ENCODE measurements around the gene CRKL. TPM values are rescaled to one million over a fixed set of nuclear protein-coding genes. Genes with fewer than 3 reads are reported as not detected.

CRKL gene
- polyA plus RNA-seq, 1 of the 3 experiments (the other 2 are of a cell fraction) = 9.6 TPM

- Histone ChIP-seq H3K79me2 (ENCODE audit: insufficient read depth) (no peaks in the 10 kb centered on the region), H3K27ac (ENCODE audit: low read depth in 2 of 2, low read length in 1 of 2) (peak overlapping the region in 1 of 2 experiments; percentile 27; a peak in 1 of 4 replicates), H3K9me2 (no peaks in the 10 kb centered on the region), H3K4me1 (ENCODE audit: control insufficient read depth in 1 of 2, insufficient read depth in 2 of 2, low read depth in 1 of 2, low read length in 1 of 2) (peaks cover 0 to 5% of the 10 kb centered on the region in 2 experiments; a peak in 2 of 4 replicates), H3K36me3 (replicated peaks in 1 of 2; ENCODE audit: control insufficient read depth in 1 of 2, insufficient read depth in 2 of 2, low read length in 1 of 2) (no peaks in the 10 kb centered on the region), H3F3A (replicated peaks; ENCODE audit: insufficient read depth) (peaks cover 8% of the 10 kb centered on the region), H2AFZ (ENCODE audit: low read depth) (peak overlapping the region; percentile 53; the same call in 1 of the 2 replicates), H3K27me3 (ENCODE audit: insufficient read depth) (no peaks in the 10 kb centered on the region), H3K9ac (no peak overlapping the region), H3K4me3 (ENCODE audit: low read depth in 2 of 2, low read length in 1 of 2) (no peak overlapping the region), H4K20me1 (ENCODE audit: insufficient read depth) (no peaks in the 10 kb centered on the region), H3K9me3 (no peaks in the 10 kb centered on the region), H3K4me2 (no peak overlapping the region)
- ChIA-PET POLR2A (interaction anchor here (0.7 kb wide), 1 partner anchor 351 kb away, joined by 3 read pairs; no protein-coding TSS in a partner anchor), CTCF (interaction anchor here (1.1 to 1.6 kb wide), 3 partner anchors 12 to 52 kb away, joined by 3 to 6 read pairs (median 4); partner anchors contain the start of gene CRKL)
- TF ChIP-seq FOSL2 (IDR thresholded peaks at IDR 0.05; ENCODE audit: borderline replicate concordance, low read depth) (peak; percentile 46; the same call in 1 of the 2 replicates), RCOR1 (IDR thresholded peaks at IDR 0.05; ENCODE audit: low read length) (no peak), TAF1 (IDR thresholded peaks at IDR 0.05; ENCODE audit: borderline replicate concordance, low read depth, low read length) (no peak), CTCF (IDR thresholded peaks at IDR 0.05) (no peak), RAD21 (IDR thresholded peaks at IDR 0.05; ENCODE audit: low read length) (no peak), MAX (IDR thresholded peaks at IDR 0.05; ENCODE audit: low read depth) (no peak), JUND (IDR thresholded peaks at IDR 0.05) (0 out of 2 replicates have a peak, but pooled peaks have one; percentile 9), EZH2phosphoT487 (IDR thresholded peaks at IDR 0.05; ENCODE audit: borderline replicate concordance, low read depth) (no peak)
- 69% methylated on average over 7 of the region's 7 CpGs for WGBS (ENCODE audit: low lambda C conversion rate)
- DNase-seq = no peak
These were observed 12.9 kb upstream of the CRKL start for GRCh38 chr22:20904008-20904979.

GRCh38 chr22:20904980-20905355 lies 12.2 kb upstream of the CRKL start:
- WGBS (ENCODE audit: low lambda C conversion rate) = 33% methylated on average over 3 of the region's 3 CpGs
- CTCF ChIA-PET = interaction anchor here (1.1 to 1.5 kb wide), 2 partner anchors 12 to 53 kb away, joined by 3 to 4 read pairs; partner anchors contain the start of gene CRKL
- no peak overlapping the region for H3K9ac ChIP-seq

More at GRCh38 chr22:20904980-20905355, 12.2 kb upstream of the CRKL start:
- peaks cover 8% of the 10 kb centered on the region for H3F3A ChIP-seq (replicated peaks; ENCODE audit: insufficient read depth)
- no peaks in the 10 kb centered on the region for H3K9me2 ChIP-seq
- peak overlapping the region in 1 of 2 experiments; percentile 27; a peak in 1 of 4 replicates for H3K27ac ChIP-seq (ENCODE audit: low read depth in 2 of 2, low read length in 1 of 2)
- peak overlapping the region; percentile 53; the same call in 1 of the 2 replicates for H2AFZ ChIP-seq (ENCODE audit: low read depth)
- DNase-seq = no peak
- no peaks in the 10 kb centered on the region for H3K79me2 ChIP-seq (ENCODE audit: insufficient read depth)
- H3K4me3 ChIP-seq (ENCODE audit: low read depth in 2 of 2, low read length in 1 of 2) = no peak overlapping the region
- no peaks in the 10 kb centered on the region for H3K36me3 ChIP-seq (replicated peaks in 1 of 2; ENCODE audit: control insufficient read depth in 1 of 2, insufficient read depth in 2 of 2, low read length in 1 of 2)
- H3K4me1 ChIP-seq (ENCODE audit: control insufficient read depth in 1 of 2, insufficient read depth in 2 of 2, low read depth in 1 of 2, low read length in 1 of 2) = peaks cover 0 to 5% of the 10 kb centered on the region in 2 experiments; a peak in 2 of 4 replicates
- no peaks in the 10 kb centered on the region for H3K9me3 ChIP-seq
- TF ChIP-seq MEF2A (IDR thresholded peaks at IDR 0.05; ENCODE audit: borderline replicate concordance, low read depth) (no peak), MXI1 (IDR thresholded peaks at IDR 0.05; ENCODE audit: low read depth, low read length) (no peak), RCOR1 (IDR thresholded peaks at IDR 0.05; ENCODE audit: low read length) (no peak), GABPA (IDR thresholded peaks at IDR 0.05; ENCODE audit: low read depth) (no peak), NRF1 (IDR thresholded peaks at IDR 0.05; ENCODE audit: low read depth, low read length) (no peak), USF1 (IDR thresholded peaks at IDR 0.05; ENCODE audit: borderline replicate concordance, low read depth) (no peak), RAD21 (IDR thresholded peaks at IDR 0.05; ENCODE audit: low read length) (no peak), FOXJ3 (CRISPR knock-in tag; IDR thresholded peaks at IDR 0.05) (no peak), USF2 (IDR thresholded peaks at IDR 0.05; ENCODE audit: borderline replicate concordance, low read depth, low read length) (no peak), FOSL2 (IDR thresholded peaks at IDR 0.05; ENCODE audit: borderline replicate concordance, low read depth) (no peak), EZH2phosphoT487 (IDR thresholded peaks at IDR 0.05; ENCODE audit: borderline replicate concordance, low read depth) (no peak), FOXM1 (IDR thresholded peaks at IDR 0.05; ENCODE audit: low read depth) (no peak), GATA2 (CRISPR knock-in tag; IDR thresholded peaks at IDR 0.05) (no peak), NFIC (IDR thresholded peaks at IDR 0.05; ENCODE audit: borderline replicate concordance) (no peak), PBX3 (IDR thresholded peaks at IDR 0.05) (no peak), RFX5 (IDR thresholded peaks at IDR 0.05; ENCODE audit: low read length) (no peak), JUND (IDR thresholded peaks at IDR 0.05) (no peak)
- no peaks in the 10 kb centered on the region for H4K20me1 ChIP-seq (ENCODE audit: insufficient read depth)
- POLR2A ChIA-PET = interaction anchor here (0.7 kb wide), 1 partner anchor 351 kb away, joined by 3 read pairs; no protein-coding TSS in a partner anchor
- H3K27me3 ChIP-seq (ENCODE audit: insufficient read depth) = no peaks in the 10 kb centered on the region
- H3K4me2 ChIP-seq = no peak overlapping the region
